HL-60 (cell line): Measurements from ENCODE around the gene PACRG.

Experiments used
- DNase-seq, 2 experiments: peaks; one replicate each; pipeline ENCODE4 v3.0.0-alpha.2; 2010 to 2020; ENCODE audit warnings: low read depth in 1 of 2, low spot score in 1 of 2
- H3K27ac ChIP-seq: fragments of 250-450 bp; sonication (Bioruptor Pico); replicated peaks from 2 replicates; pipeline ENCODE4 v1.5.1; 2020; ENCODE audit warnings: mild to moderate bottlenecking, moderate library complexity
- H3K27me3 ChIP-seq: fragments of 250-450 bp; sonication (Bioruptor Pico); 2 replicates; pipeline ENCODE4 v1.5.1; 2021; ENCODE audit warnings: mild to moderate bottlenecking, moderate library complexity; ENCODE audit not compliant: insufficient read depth, poor library complexity, severe bottlenecking
- H3K4me3 ChIP-seq: replicated peaks from 2 replicates; pipeline ENCODE4 v1.5.1; 2011; ENCODE audit warnings: mild to moderate bottlenecking, control low read depth, low read length; ENCODE audit not compliant: insufficient read depth
- CTCF ChIP-seq: IDR thresholded peaks from one replicate; pipeline ENCODE4 v1.5.1; 2011; ENCODE audit warnings: low read length, control low read depth, inconsistent platforms; ENCODE audit not compliant: insufficient read depth
- GABPA ChIP-seq: IDR thresholded peaks from 2 replicates; pipeline ENCODE4 v1.6.1; 2012; ENCODE audit warnings: low read depth
- POLR2AphosphoS5 ChIP-seq: IDR thresholded peaks from 2 replicates; pipeline ENCODE4 v1.6.1; 2012; ENCODE audit warnings: low read depth
- REST ChIP-seq: IDR thresholded peaks from 2 replicates; pipeline ENCODE4 v1.6.1; 2012; ENCODE audit warnings: low read depth; ENCODE audit not compliant: insufficient replicate concordance
- SPI1 ChIP-seq: IDR thresholded peaks from 2 replicates; pipeline ENCODE4 v1.6.1; 2012; ENCODE audit warnings: low read depth, mild to moderate bottlenecking, borderline replicate concordance

The PACRG gene

GRCh38 chr6:163310973-163311383 lies 583.2 kb downstream of the PACRG start:
- Histone ChIP-seq H3K27me3 (peaks cover 5% of the 10 kb centered on the region), H3K4me3 (no peak overlapping the region), H3K27ac (no peak overlapping the region)
- no peak for DNase-seq
- no peak for TF ChIP-seq SPI1
- TF ChIP-seq REST: no peak
- no peak for TF ChIP-seq POLR2AphosphoS5

- Histone ChIP-seq H3K27ac (no peak overlapping the region), H3K4me3 (no peak overlapping the region), H3K27me3 (peaks cover 5% of the 10 kb centered on the region)
- no peak for DNase-seq
- no peak for TF ChIP-seq SPI1
- TF ChIP-seq GABPA: no peak
- no peak for TF ChIP-seq REST
- TF ChIP-seq CTCF: no peak
Measured at GRCh38 chr6:163311830-163312229, 584.1 kb downstream of the PACRG start.

DNA sequence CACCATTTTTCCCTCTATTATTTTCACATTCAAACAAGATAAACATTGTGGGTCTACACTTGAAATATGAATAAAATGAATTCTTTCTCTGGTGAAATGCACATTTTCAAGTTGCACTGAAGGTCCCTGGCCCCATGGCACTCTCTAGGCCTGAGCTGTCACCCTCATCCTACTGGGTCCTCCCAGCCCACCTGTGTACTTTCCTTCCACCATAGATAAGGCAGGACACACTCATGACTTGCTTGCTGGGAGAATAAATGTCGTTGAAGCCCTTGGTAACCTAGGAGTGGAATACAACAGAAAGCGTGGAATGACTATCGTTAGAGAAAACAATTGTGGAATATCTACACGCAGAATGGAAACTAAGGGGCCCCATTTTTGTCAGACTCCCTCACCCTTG lies 585.8 kb downstream of the PACRG start:
- H3K4me3 ChIP-seq: no peak overlapping the region
- TF ChIP-seq REST (no peak), SPI1 (no peak), CTCF (no peak), POLR2AphosphoS5 (no peak), GABPA (no peak)
- no peak for DNase-seq
- peaks cover 5% of the 10 kb centered on the region for H3K27me3 ChIP-seq
- no peak overlapping the region for H3K27ac ChIP-seq

GRCh38 chr6:163313981-163314380 lies 586.2 kb downstream of the PACRG start:
- H3K4me3 ChIP-seq: no peak overlapping the region
- peaks cover 5% of the 10 kb centered on the region for H3K27me3 ChIP-seq
- no peak for TF ChIP-seq REST
- no peak for TF ChIP-seq CTCF
- TF ChIP-seq POLR2AphosphoS5: no peak
- TF ChIP-seq SPI1: no peak
- TF ChIP-seq GABPA: no peak
- no peak overlapping the region for H3K27ac ChIP-seq
- DNase-seq: no peak
